GM18517 (cell line): ENCODE measurements around the gene AHNAK2.

Experiments used
- ATAC-seq: cut with Tn5 transposase; IDR thresholded peaks from one replicate; pipeline ENCODE4 v1.9.1; 2021; ENCODE audit warnings: mild to moderate bottlenecking, moderate library complexity; ENCODE audit not compliant: unreplicated experiment

AHNAK2 gene

DNA sequence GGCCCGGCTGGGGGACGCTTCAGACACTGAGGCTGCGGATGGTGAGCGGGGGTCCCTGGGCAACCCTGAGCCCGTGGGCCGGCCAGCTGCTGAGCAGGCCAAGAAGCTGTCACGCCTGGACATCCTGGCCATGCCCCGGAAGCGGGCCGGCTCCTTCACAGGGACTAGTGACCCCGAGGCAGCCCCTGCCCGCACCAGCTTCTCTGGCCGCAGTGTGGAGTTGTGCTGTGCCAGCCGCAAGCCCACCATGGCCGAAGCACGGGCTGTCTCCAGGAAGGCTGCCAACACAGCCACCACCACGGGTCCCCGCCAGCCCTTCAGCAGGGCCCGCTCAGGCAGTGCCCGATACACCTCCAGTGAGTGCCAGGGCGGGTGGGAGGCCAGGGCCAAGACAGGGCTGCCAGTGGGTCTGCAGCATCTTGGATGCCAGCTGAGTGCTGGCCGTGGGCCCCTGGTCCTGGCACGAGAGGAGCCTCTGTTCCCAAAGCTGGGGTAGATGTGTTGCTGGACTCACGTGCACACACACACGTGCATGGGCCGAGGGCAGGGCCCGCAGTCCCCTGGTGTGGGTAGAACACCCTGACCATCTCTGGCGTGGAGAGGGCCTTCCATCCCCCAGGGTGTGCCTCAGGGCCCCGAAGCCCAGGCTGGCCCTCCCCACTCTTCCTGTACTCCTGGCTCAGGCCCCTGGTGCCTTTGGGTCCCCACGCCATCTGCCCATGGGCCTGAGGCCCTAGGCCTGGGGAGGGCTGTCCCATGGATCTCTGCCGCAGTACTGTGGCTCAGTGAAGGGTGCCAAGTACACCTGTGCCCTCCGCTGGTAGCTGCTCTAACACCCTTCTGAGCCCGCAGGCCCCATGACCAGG, 90.3 kb downstream of the AHNAK2 start:
- no peak for ATAC-seq
